HepG2 (cell line): Measurements from ENCODE around the gene RPAP2. TPM values are rescaled to one million over a fixed set of nuclear protein-coding genes. Genes with fewer than 3 reads are reported as not detected.
A peak's percentile ranks its signal among the peaks of the same experiment; 100 is the strongest.

Source experiments
- EEA1 ChIP-seq: sonication (generic); formaldehyde crosslinking; IDR thresholded peaks from 2 replicates; pipeline ENCODE4 v1.5.1; 2020; ENCODE audit warnings: mild to moderate bottlenecking, missing genetic modification reagents, borderline replicate concordance
- EED ChIP-seq: sonication (generic); formaldehyde crosslinking; IDR thresholded peaks from 2 replicates; pipeline ENCODE4 v1.5.0; 2020; ENCODE audit warnings: mild to moderate bottlenecking, missing genetic modification reagents
- KDM5A ChIP-seq: fragments of 200-600 bp; sonication (generic); IDR thresholded peaks from 2 replicates; pipeline ENCODE4 v1.7.0; 2018; ENCODE audit warnings: antibody characterized with exemption, mild to moderate bottlenecking, low read length, borderline replicate concordance
- MAZ ChIP-seq, 2 experiments: sonication (generic) in 1 of 2; formaldehyde crosslinking in 1 of 2; IDR thresholded peaks; 2 replicates each; pipeline versions ENCODE4 v1.5.0 to v1.6.1; 2012 to 2020; ENCODE audit warnings: low read depth in 2 of 2, mild to moderate bottlenecking in 2 of 2, borderline replicate concordance in 1 of 2, improper control_type of control experiment in 1 of 2, low read length in 1 of 2, missing genetic modification reagents in 1 of 2, moderate library complexity in 1 of 2
- MEIS1 ChIP-seq: sonication (generic); formaldehyde crosslinking; IDR thresholded peaks from 2 replicates; pipeline ENCODE4 v1.9.0; 2021; ENCODE audit warnings: mild to moderate bottlenecking, missing genetic modification reagents, moderate library complexity, borderline replicate concordance
- NFIB ChIP-seq: sonication (generic); formaldehyde crosslinking; IDR thresholded peaks from 2 replicates; pipeline ENCODE4 v1.9.0; 2021; ENCODE audit warnings: missing genetic modification reagents, mild to moderate bottlenecking, borderline replicate concordance
- PCBP1 ChIP-seq: fragments of 200-400 bp; formaldehyde crosslinking; IDR thresholded peaks from 2 replicates; pipeline ENCODE4 v1.6.1; 2017; ENCODE audit warnings: mild to moderate bottlenecking, low read depth, low read length, borderline replicate concordance
- POLR2G ChIP-seq: fragments of 200-400 bp; formaldehyde crosslinking; IDR thresholded peaks from 2 replicates; pipeline ENCODE4 v1.6.1; 2018; ENCODE audit warnings: mild to moderate bottlenecking, low read depth, low read length, moderate library complexity
- THYN1 ChIP-seq: sonication (generic); formaldehyde crosslinking; IDR thresholded peaks from 2 replicates; pipeline ENCODE4 v1.8.1; 2023; ENCODE audit warnings: low read depth, mild to moderate bottlenecking, moderate library complexity, missing genetic modification reagents, borderline replicate concordance
- ZBTB8A ChIP-seq: sonication (generic); formaldehyde crosslinking; IDR thresholded peaks from 2 replicates; pipeline ENCODE4 v1.4.0; 2020; ENCODE audit warnings: mild to moderate bottlenecking, low read depth, missing genetic modification reagents, borderline replicate concordance
- ZNF563 ChIP-seq: sonication (generic); formaldehyde crosslinking; IDR thresholded peaks from 2 replicates; pipeline ENCODE4 v1.8.0; 2022; ENCODE audit warnings: mild to moderate bottlenecking, moderate library complexity, missing genetic modification reagents
- ZNF598 ChIP-seq: sonication (generic); formaldehyde crosslinking; IDR thresholded peaks from 2 replicates; pipeline ENCODE4 v1.5.1; 2020; ENCODE audit warnings: mild to moderate bottlenecking, missing genetic modification reagents, borderline replicate concordance
- ZNF747 ChIP-seq: sonication (generic); formaldehyde crosslinking; IDR thresholded peaks from 2 replicates; pipeline ENCODE4 v1.8.1; 2023; ENCODE audit warnings: missing genetic modification reagents, mild to moderate bottlenecking, borderline replicate concordance
- ZNF768 ChIP-seq: sonication (generic); formaldehyde crosslinking; IDR thresholded peaks from 2 replicates; pipeline ENCODE4 v1.4.0; 2020; ENCODE audit warnings: missing genetic modification reagents
- polyA plus RNA-seq, 8 experiments: library from polyadenylated mRNA; depleted of rRNA in 3 of 8; stranded (reverse) in 7 of 8; unstranded in 1 of 8; fragments of >200 nt; fragmentation: Illumina TruSeq in 4 of 8; extraction: Trizol in 4 of 8; gene quantifications; 2 replicates each; pipeline versions ENCODE4 v1.2.1 to v1.2.3, GENCODE V29; 2011 to 2016; ENCODE audit warnings: low read depth in 4 of 8, missing spikeins in 1 of 8, mixed read lengths in 1 of 8; ENCODE audit not compliant: insufficient read depth in 1 of 8
- total RNA-seq, 5 experiments: library from RNA; depleted of rRNA; stranded (reverse); fragments of >200 nt; fragmentation: Illumina TruSeq; extraction: Trizol; gene quantifications; 2 replicates each; pipeline ENCODE4 v1.2.3, GENCODE V29; 2016; ENCODE audit warnings: low read depth in 1 of 5
- TF ChIP-seq, protein P1 (sequence below): sonication (generic); formaldehyde crosslinking; IDR thresholded peaks from 2 replicates; pipeline ENCODE4 v1.5.0; 2020; ENCODE audit warnings: missing genetic modification reagents
- TF ChIP-seq, protein P2 (sequence below): sonication (generic); formaldehyde crosslinking; IDR thresholded peaks from 2 replicates; pipeline ENCODE4 v1.4.0; 2020; ENCODE audit warnings: missing genetic modification reagents
- TF ChIP-seq, protein P3 (sequence below): sonication (generic); formaldehyde crosslinking; IDR thresholded peaks from 2 replicates; pipeline ENCODE4 v1.8.0; 2022; ENCODE audit warnings: mild to moderate bottlenecking, missing genetic modification reagents; ENCODE audit not compliant: insufficient replicate concordance

The RPAP2 gene
- total and polyA plus RNA-seq, 2 of the 13 experiments (the other 11 are each of a cell fraction or from before 2014, with no cell fraction given), result 10.0 to 34.8 TPM

DNA sequence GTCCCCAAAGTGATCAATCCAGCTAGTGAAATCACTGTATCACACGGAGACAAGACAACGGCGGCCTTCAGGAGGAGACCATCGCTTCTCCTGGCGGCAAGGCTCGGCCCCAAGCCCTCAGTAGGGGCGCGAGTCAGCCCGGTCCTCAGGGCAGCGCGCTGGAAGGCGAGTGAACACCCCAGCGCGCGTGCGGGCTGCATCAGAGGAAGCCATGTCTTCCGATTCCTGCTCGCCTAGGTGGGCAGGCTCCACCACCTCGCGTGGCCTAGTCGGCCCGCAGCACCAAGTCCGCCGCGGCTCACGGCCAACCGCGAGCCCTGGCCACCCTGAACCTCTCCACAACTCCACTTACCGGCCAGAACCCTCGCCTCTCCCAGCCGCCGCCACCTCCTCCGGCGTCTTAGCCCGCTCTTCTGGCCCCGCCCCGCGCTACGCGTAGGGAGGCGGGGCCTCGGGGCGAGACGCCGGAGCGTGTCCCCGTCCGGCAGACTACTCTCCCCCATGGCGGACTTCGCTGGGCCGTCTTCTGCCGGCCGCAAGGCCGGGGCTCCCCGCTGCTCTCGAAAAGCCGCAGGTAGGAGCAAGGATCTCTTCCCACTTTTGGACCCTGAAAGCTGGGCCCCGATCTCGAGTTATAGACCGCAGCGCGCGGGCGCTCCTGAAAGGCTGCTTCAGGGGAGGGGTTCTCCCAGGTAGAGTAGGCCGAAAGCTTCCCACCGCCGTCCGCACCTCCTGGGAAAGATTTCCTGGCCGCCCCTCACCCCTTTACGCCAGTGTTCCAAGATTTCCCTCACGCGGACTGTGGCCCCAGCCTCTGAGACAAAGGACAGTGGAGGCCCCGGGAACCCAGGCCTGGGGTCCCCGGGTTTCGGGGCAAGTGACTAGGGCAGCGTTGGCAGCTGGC, at the start of gene RPAP2, which contains the start of gene GLMN (continued):
- TF ChIP-seq, protein P1, sequence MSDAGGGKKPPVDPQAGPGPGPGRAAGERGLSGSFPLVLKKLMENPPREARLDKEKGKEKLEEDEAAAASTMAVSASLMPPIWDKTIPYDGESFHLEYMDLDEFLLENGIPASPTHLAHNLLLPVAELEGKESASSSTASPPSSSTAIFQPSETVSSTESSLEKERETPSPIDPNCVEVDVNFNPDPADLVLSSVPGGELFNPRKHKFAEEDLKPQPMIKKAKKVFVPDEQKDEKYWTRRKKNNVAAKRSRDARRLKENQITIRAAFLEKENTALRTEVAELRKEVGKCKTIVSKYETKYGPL (CRISPR knock-in tag), result peak; percentile 31; the same call in 1 of the 2 replicates
- peak; percentile 50; the same call in 1 of the 2 replicates for TF ChIP-seq MAZ (IDR thresholded peaks at IDR 0.05; ENCODE audit: borderline replicate concordance, low read depth, low read length)
- TF ChIP-seq MAZ (CRISPR knock-in tag; IDR thresholded peaks at IDR 0.05; ENCODE audit: low read depth), result peak; percentile 68
- TF ChIP-seq, protein P2, sequence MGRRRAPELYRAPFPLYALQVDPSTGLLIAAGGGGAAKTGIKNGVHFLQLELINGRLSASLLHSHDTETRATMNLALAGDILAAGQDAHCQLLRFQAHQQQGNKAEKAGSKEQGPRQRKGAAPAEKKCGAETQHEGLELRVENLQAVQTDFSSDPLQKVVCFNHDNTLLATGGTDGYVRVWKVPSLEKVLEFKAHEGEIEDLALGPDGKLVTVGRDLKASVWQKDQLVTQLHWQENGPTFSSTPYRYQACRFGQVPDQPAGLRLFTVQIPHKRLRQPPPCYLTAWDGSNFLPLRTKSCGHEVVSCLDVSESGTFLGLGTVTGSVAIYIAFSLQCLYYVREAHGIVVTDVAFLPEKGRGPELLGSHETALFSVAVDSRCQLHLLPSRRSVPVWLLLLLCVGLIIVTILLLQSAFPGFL (CRISPR knock-in tag), result no peak
- TF ChIP-seq PCBP1, result 0 out of 2 replicates have a peak, but pooled peaks have one; percentile 43
- no peak; the same call in 1 of the 2 replicates for TF ChIP-seq ZBTB8A (CRISPR knock-in tag)
- TF ChIP-seq ZNF563 (CRISPR knock-in tag), result peak; percentile 61; the same call in 1 of the 2 replicates
- TF ChIP-seq THYN1, result no peak
- TF ChIP-seq NFIB (CRISPR knock-in tag), result no peak
- TF ChIP-seq POLR2G, result peak; percentile 94
- peak; percentile 83 for TF ChIP-seq MEIS1
- TF ChIP-seq EED, result peak; percentile 11; the same call in 1 of the 2 replicates
- peak; percentile 34; the same call in 1 of the 2 replicates for TF ChIP-seq ZNF747 (CRISPR knock-in tag)
- peak; percentile 68; the same call in 1 of the 2 replicates for TF ChIP-seq ZNF768 (CRISPR knock-in tag)
- peak; percentile 50; the same call in 1 of the 2 replicates for TF ChIP-seq KDM5A
- peak; percentile 35; the same call in 1 of the 2 replicates for TF ChIP-seq ZNF598 (CRISPR knock-in tag)
- TF ChIP-seq EEA1 (CRISPR knock-in tag), result peak; percentile 50; the same call in 1 of the 2 replicates
- TF ChIP-seq, protein P3, sequence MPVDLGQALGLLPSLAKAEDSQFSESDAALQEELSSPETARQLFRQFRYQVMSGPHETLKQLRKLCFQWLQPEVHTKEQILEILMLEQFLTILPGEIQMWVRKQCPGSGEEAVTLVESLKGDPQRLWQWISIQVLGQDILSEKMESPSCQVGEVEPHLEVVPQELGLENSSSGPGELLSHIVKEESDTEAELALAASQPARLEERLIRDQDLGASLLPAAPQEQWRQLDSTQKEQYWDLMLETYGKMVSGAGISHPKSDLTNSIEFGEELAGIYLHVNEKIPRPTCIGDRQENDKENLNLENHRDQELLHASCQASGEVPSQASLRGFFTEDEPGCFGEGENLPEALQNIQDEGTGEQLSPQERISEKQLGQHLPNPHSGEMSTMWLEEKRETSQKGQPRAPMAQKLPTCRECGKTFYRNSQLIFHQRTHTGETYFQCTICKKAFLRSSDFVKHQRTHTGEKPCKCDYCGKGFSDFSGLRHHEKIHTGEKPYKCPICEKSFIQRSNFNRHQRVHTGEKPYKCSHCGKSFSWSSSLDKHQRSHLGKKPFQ (CRISPR knock-in tag), result peak; percentile 79
